Fibroblast of villous mesenchyme (primary cell): ENCODE measurements around the gene PSMA6. TPM values are rescaled to one million over a fixed set of nuclear protein-coding genes. Genes with fewer than 3 reads are reported as not detected.

Source experiments
- DNase-seq: peaks from one replicate; pipeline ENCODE4 v3.0.0-alpha.2; 2010; ENCODE audit warnings: low read depth
- H3K4me3 ChIP-seq: 2 replicates; pipeline ENCODE4 v1.5.1; 2011; ENCODE audit warnings: low read depth, mild to moderate bottlenecking, low read length
- total RNA-seq: library from RNA; depleted of rRNA; stranded (reverse); fragments of >200 nt; gene quantifications from 2 replicates; pipeline ENCODE4 v1.2.3, GENCODE V29; 2012
- TF ChIP-seq, protein P1 (sequence below): IDR thresholded peaks from 2 replicates; pipeline ENCODE4 v1.5.1; 2012; ENCODE audit warnings: low read depth, mild to moderate bottlenecking, low read length; ENCODE audit not compliant: insufficient read depth

Gene PSMA6
- total RNA-seq, 1 donor, result 256 TPM

DNA sequence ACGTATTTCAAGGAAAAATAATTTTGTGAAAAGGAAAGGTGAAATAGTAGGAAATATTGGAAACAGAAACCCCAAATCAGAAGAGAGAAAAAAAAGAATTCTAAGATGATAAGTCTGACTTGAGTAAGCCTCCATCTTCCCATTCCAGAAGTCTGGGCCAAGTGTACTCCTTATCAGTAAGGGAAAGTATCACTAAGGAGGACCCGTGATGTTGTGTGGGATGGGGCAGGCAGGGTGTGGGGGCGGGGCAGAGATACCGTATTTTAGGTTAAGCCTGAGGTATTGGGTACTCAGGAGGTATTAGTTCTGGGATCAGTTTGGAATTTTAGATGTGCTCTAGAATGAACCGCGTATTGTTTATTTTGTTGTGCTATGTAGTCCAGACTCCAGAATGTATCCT is 33.8 kb upstream of the PSMA6 start:
- H3K4me3 ChIP-seq, result no peak overlapping the region
- TF ChIP-seq, protein P1, sequence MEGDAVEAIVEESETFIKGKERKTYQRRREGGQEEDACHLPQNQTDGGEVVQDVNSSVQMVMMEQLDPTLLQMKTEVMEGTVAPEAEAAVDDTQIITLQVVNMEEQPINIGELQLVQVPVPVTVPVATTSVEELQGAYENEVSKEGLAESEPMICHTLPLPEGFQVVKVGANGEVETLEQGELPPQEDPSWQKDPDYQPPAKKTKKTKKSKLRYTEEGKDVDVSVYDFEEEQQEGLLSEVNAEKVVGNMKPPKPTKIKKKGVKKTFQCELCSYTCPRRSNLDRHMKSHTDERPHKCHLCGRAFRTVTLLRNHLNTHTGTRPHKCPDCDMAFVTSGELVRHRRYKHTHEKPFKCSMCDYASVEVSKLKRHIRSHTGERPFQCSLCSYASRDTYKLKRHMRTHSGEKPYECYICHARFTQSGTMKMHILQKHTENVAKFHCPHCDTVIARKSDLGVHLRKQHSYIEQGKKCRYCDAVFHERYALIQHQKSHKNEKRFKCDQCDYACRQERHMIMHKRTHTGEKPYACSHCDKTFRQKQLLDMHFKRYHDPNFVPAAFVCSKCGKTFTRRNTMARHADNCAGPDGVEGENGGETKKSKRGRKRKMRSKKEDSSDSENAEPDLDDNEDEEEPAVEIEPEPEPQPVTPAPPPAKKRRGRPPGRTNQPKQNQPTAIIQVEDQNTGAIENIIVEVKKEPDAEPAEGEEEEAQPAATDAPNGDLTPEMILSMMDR, result no peak
- DNase-seq, result no peak

DNA sequence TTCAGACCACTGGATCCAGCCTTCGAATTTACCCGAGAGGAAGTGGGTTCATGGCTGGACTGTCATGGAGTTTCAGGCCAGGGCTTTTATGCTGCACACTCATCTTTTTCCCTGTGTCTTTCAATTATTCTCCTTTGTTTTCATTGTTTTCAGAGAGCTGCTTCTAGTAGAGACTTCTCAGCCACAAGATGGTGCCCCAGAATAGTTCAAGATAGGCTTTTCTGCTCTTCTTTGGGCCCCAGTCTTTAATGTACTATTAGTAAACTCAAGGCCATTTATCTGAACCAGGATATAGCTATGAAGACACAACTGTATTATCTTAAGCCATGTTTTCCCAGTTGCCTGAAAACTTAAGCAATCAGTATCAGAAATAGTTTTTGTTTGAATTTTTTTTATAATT is 30.4 kb upstream of the PSMA6 start:
- H3K4me3 ChIP-seq, result no peak overlapping the region
- DNase-seq, result peak; percentile 33
- TF ChIP-seq, protein P1, result peak; percentile 23

- TF ChIP-seq, protein P1, result no peak
- H3K4me3 ChIP-seq, result no peak overlapping the region
- DNase-seq, result no peak
Measured at GRCh38 chr14:35262436-35262835, 29.7 kb upstream of the PSMA6 start.

- TF ChIP-seq, protein P1, result no peak
- no peak overlapping the region for H3K4me3 ChIP-seq
- peak; percentile 37 for DNase-seq
Measured at GRCh38 chr14:35268946-35269345, 23.2 kb upstream of the PSMA6 start.

DNA sequence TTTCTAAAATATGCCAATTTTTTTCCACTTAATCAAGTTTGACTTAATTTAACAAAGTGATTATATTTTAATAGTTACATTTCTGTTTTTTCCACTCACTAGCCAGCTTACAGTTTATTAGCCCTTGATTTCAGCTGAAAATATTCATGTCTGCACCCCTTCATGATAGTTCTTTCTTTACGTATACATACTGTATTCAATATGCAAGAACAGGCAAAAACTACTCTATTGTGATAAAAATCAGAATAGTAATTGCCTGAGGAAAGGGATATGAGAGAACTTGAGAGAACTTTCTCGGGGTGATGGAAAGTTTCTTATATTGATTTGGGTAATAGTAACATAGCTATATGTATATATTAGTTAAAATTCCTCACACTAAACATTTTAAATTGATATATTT is 17.4 kb upstream of the PSMA6 start:
- TF ChIP-seq, protein P1, result no peak
- no peak for DNase-seq
- no peak overlapping the region for H3K4me3 ChIP-seq

DNA sequence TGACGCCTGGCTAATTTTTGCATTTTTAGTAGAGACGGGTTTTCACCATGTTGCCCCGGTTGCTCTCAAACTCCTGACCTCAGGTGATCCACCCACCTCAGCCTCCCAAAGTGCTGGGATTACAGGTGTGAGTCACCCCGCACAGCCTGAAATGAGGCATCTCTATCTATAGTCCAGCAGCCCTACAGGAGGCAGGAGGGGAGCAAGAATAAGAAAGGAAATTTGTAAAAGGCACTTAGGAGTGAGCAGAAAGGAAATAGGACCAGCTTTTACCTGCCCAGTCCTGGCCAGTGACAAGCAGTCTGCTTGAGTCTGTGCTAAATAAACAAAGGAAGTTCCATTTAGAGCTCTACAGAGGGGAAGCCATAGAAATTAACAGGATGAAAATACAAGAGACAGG is 15.0 kb upstream of the PSMA6 start:
- TF ChIP-seq, protein P1, result no peak
- no peak for DNase-seq
- no peak overlapping the region for H3K4me3 ChIP-seq

- TF ChIP-seq, protein P1, result no peak
- no peak for DNase-seq
- no peak overlapping the region for H3K4me3 ChIP-seq
Measured at GRCh38 chr14:35279369-35279768, 12.8 kb upstream of the PSMA6 start.
